ENCODE measurements around the gene FXN. TPM values are rescaled to one million over a fixed set of nuclear protein-coding genes. Genes with fewer than 3 reads are reported as not detected.
A peak's percentile ranks its signal among the peaks of the same experiment; 100 is the strongest.

FXN gene
- total RNA-seq, 6 donors from 2014 or later, result 1.8 to 16.5 (median 9.0) TPM

DNA sequence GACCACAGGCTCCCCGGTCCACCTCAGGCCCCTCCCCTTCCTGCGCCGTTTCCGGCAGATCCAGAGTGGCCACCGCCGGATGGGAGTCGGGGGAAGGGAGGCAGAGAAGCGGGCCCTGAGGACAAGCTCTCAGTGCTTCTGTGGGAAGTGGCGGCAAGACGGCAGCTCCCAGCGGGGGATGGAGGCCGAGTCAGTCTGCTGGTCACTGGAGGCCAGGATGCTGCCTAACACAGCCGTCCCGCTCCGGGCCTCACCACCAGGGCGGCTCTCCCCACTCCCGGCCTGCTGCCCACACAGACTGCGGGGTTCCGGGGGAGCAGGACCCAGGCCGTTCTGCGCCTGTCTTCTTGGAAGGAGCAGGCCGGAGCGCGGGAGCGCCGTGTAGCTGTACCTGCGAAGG, 31.4 kb downstream of the FXN start:
- DNase-seq (peak in 1 of 2 donors; percentile 81), ATAC-seq (ENCODE audit: low FRiP score in 2 of 2) (no peak)
- Histone ChIP-seq H3K36me3 (peaks cover 0 to 27% (median 4%) of the 10 kb centered on the region in 4 donors), H3K4me3 (no peak overlapping the region), H3K27ac (no peak overlapping the region), H3K27me3 (no peaks in the 10 kb centered on the region), H3K4me1 (no peaks in the 10 kb centered on the region), H3K9me3 (no peaks in the 10 kb centered on the region)
- TF ChIP-seq POLR2A (IDR thresholded peaks at IDR 0.05), result no peak
- no peak for TF ChIP-seq POLR2AphosphoS5 (IDR thresholded peaks at IDR 0.05)
- TF ChIP-seq EP300 (IDR thresholded peaks at IDR 0.05), result no peak
- TF ChIP-seq CTCF (IDR thresholded peaks at IDR 0.05), result no peak
- 95 to 97% methylated on average over 9 to 20 of the region's 27 CpGs for WGBS, 2 donors

DNA sequence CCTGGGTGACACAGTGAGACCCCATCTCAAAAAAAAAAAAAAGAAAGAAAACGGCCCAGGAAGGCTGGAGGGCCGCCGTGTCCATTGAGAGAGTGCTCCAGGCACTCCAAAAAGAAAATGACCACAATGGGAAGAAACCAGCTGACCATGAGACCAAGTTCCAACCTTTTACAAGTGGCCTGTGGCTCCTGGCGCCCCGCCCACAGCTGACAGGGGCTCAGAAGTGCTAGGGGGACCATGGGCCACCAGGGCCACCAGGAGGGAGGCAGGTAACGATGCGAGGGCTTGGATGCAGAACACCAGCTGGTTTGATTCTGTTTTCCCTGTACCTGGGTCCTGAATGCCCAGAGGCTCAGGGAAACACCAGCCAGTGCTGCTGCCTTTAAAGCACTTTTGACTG, 34.6 kb downstream of the FXN start:
- Histone ChIP-seq H3K27me3 (no peaks in the 10 kb centered on the region), H3K4me3 (no peak overlapping the region), H3K9me3 (no peaks in the 10 kb centered on the region), H3K27ac (no peak overlapping the region), H3K36me3 (peaks cover 0 to 25% (median 2%) of the 10 kb centered on the region in 4 donors), H3K4me1 (no peaks in the 10 kb centered on the region)
- DNase-seq, result peak in 1 of 2 donors; percentile 80
- TF ChIP-seq POLR2AphosphoS5 (IDR thresholded peaks at IDR 0.05) (no peak), POLR2A (IDR thresholded peaks at IDR 0.05) (no peak), EP300 (IDR thresholded peaks at IDR 0.05) (no peak), CTCF (IDR thresholded peaks at IDR 0.05) (no peak)
- 84 to 91% methylated on average over 7 of the region's 7 CpGs for WGBS, 2 donors
- no peak for ATAC-seq (ENCODE audit: low FRiP score in 2 of 2)

GRCh38 chr9:69071059-69071458, 35.5 kb downstream of the FXN start:
- no peak overlapping the region for H3K27ac ChIP-seq
- H3K27me3 ChIP-seq, result no peaks in the 10 kb centered on the region
- DNase-seq (no peak), ATAC-seq (ENCODE audit: low FRiP score in 2 of 2) (no peak)
- peaks cover 0 to 20% (median 2%) of the 10 kb centered on the region in 4 donors for H3K36me3 ChIP-seq
- H3K9me3 ChIP-seq, result no peaks in the 10 kb centered on the region
- no peak overlapping the region for H3K4me3 ChIP-seq
- WGBS, 2 donors, result 92 to 93% methylated on average over 3 of the region's 3 CpGs
- H3K4me1 ChIP-seq, result no peaks in the 10 kb centered on the region
- TF ChIP-seq EP300 (IDR thresholded peaks at IDR 0.05) (no peak), POLR2AphosphoS5 (IDR thresholded peaks at IDR 0.05) (no peak), POLR2A (IDR thresholded peaks at IDR 0.05) (no peak), CTCF (IDR thresholded peaks at IDR 0.05) (no peak)

DNA sequence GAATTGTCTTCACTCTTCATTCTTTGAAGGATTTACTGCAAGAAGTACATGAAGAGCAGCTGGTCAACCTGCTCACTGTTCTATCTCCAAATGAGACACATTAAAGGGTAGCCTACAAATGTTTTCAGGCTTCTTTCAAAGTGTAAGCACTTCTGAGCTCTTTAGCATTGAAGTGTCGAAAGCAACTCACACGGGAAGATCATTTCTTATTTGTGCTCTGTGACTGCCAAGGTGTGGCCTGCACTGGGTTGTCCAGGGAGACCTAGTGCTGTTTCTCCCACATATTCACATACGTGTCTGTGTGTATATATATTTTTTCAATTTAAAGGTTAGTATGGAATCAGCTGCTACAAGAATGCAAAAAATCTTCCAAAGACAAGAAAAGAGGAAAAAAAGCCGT, 37.6 kb downstream of the FXN start:
- Histone ChIP-seq H3K4me3 (no peak overlapping the region), H3K36me3 (peaks cover 0 to 10% (median 1%) of the 10 kb centered on the region in 4 donors), H3K4me1 (no peaks in the 10 kb centered on the region), H3K9me3 (no peaks in the 10 kb centered on the region), H3K27ac (peak overlapping the region in 1 of 4 donors; percentile 27), H3K27me3 (no peaks in the 10 kb centered on the region)
- 52 to 61% methylated on average over 4 of the region's 4 CpGs for WGBS, 2 donors
- no peak for TF ChIP-seq EP300 (IDR thresholded peaks at IDR 0.05)
- no peak for TF ChIP-seq POLR2A (IDR thresholded peaks at IDR 0.05)
- TF ChIP-seq POLR2AphosphoS5 (IDR thresholded peaks at IDR 0.05), result no peak
- DNase-seq (no peak), ATAC-seq (ENCODE audit: low FRiP score in 2 of 2) (no peak)

DNA sequence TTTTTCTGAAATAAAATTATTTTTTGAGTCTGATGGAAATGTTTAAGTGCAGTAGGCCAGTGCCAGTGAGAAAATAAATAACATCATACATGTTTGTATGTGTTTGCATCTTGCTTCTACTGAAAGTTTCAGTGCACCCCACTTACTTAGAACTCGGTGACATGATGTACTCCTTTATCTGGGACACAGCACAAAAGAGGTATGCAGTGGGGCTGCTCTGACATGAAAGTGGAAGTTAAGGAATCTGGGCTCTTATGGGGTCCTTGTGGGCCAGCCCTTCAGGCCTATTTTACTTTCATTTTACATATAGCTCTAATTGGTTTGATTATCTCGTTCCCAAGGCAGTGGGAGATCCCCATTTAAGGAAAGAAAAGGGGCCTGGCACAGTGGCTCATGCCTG, 39.2 kb downstream of the FXN start:
- H3K9me3 ChIP-seq, result no peaks in the 10 kb centered on the region
- TF ChIP-seq POLR2AphosphoS5 (IDR thresholded peaks at IDR 0.05) (no peak), CTCF (IDR thresholded peaks at IDR 0.05) (no peak), EP300 (IDR thresholded peaks at IDR 0.05) (no peak), POLR2A (IDR thresholded peaks at IDR 0.05) (no peak)

More for the DNA sequence above, 39.2 kb downstream of the FXN start:
- Histone ChIP-seq H3K27ac (no peak overlapping the region), H3K27me3 (no peaks in the 10 kb centered on the region), H3K4me3 (no peak overlapping the region), H3K36me3 (no peaks in the 10 kb centered on the region), H3K4me1 (no peaks in the 10 kb centered on the region)
- 52 to 62% methylated on average over 2 of the region's 2 CpGs for WGBS, 2 donors
- no peak for ATAC-seq (ENCODE audit: low FRiP score in 2 of 2)
- DNase-seq, result no peak
